Measurements from ENCODE around the gene SNRNP25.

Gene SNRNP25

DNA sequence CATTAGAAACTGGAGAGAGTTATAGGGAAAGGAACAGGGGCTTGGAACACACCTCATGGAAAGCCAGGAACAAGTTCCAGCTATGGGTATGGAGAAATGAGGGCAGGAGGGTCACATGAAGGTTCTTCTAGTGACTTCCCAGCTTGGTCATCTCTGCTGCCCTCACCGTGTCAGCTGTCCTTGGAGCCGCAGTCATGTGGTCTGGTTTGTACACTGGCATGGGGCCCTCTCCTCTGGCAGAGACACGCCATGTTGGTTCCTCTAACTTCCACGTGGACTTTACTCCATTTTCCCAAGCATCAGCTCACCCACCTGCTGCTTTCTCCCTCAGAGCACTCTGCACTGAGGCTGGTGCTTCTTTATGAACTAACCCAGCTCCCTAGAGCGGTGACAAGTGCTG lies 50.7 kb downstream of the SNRNP25 start:
- DNase-seq (ENCODE audit: low read depth): no peak

DNA sequence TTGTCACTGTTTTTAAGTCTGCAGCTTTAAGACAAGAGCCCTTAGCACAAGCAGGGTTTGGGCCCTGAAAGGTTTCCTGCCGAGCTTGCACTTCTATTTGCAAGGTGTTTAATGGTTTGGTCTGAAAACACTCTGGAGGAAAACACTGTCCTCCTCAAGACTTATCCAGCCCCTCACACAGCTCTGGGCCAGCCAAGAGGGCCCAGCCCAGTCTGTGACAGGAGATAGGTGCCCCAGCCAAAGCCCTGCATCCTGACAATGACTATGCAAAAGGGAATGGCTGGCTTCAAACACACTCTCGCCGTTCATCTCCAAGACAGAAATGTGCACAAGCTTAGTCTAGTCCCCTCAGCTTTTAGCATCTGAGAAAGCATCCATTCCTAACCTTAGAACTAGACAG lies 51.3 kb downstream of the SNRNP25 start:
- no peak for DNase-seq (ENCODE audit: low read depth)

DNA sequence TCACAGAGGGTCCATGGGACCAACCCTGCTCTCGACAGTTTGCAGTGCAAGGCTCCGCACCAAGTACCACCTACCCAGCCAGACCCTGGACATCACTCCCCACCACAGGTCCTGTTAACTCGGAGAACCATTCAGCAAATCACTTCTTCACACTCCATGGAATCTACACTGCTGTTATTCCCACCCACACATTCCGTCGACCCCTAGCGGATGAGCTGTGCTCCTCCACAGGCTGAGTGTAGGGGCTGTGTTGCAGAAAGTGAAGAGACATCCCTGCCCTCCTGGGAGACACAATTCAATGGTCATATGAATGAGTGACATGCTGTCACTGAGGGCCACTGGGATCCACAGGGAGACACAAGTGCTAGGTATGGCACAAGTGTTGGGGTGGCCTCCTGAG lies 51.9 kb downstream of the SNRNP25 start:
- no peak for DNase-seq (ENCODE audit: low read depth)

DNA sequence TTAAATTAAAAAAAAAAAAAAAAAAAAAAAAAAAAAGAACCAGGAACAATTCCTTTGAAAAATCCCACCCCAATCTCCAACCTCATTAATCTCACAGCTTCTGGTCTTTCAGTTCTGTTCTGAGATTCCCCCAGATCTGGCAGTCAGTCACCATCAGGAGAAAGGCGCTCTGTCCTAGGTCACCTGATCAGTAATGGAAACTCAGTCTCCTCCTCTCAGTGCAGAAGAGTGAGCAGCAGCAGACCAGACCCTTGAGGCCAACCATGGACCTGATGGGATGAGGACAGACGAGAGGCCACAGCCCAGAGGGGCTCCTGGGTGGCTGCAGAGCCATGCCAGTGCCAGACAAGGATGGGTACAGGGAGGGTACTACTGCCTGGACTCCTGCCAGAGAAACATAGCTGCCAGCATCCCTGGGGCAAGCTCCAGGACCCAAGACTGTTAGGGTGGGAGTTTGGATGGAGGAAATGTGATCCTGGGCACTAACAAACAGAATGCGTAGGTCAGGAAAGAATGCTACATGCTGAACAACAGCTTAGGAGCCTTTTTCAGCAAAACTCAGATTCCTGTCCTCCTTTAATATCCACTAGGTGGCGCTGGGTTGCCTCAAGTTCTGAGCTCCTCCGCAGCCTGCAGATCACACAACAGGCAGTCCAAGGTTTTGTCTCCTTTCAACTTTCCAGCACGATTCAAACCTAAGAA lies 53.1 kb downstream of the SNRNP25 start:
- DNase-seq (ENCODE audit: low read depth): peak; percentile 82

All from EH (cell line).